Measurements from ENCODE around the gene MUC22. TPM values are rescaled to one million over a fixed set of nuclear protein-coding genes. Genes with fewer than 3 reads are reported as not detected.

The MUC22 gene
- total and polyA plus RNA-seq, 2 of the 4 experiments (the other 2 are of a cell fraction) = 0.02 TPM; not detected in 1

DNA sequence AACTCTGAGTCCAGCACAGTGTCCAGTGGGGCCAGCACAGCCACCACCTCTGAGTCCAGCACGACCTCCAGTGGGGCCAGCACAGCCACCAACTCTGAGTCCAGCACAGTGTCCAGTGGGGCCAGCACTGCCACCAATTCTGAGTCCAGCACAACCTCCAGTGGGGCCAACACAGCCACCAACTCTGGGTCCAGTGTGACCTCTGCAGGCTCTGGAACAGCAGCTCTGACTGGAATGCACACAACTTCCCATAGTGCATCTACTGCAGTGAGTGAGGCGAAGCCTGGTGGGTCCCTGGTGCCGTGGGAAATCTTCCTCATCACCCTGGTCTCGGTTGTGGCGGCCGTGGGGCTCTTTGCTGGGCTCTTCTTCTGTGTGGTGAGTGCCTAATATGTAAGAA is 23.0 kb upstream of the MUC22 start:
- dilution Hi-C loops (cut with HindIII; ENCODE audit: low sequenced_read_pairs, unreplicated experiment) (no loop called here), intact Hi-C loops (cut with micrococcal nuclease) (no loop called here), in situ Hi-C loops (cut with MboI; ENCODE audit: low sequenced_read_pairs) (no loop called here)
- ChIA-PET CTCF (no interaction called here), POLR2A (ENCODE audit: unreplicated experiment) (no interaction called here)
- Histone ChIP-seq H3K4me2 (ENCODE audit: low read depth, low read length) (no peak overlapping the region), H3K9me1 (ENCODE audit: insufficient read depth, low read length) (no peaks in the 10 kb centered on the region), H2AK9ac (replicated peaks; ENCODE audit: low read depth, low read length, poor library complexity) (no peak overlapping the region), H3K23ac (ENCODE audit: low read depth, low read length) (no peak overlapping the region), H3K4ac (ENCODE audit: low read depth, low read length) (no peak overlapping the region), H2BK5ac (ENCODE audit: low read depth, low read length, poor library complexity, severe bottlenecking) (no peak overlapping the region), H2BK15ac (ENCODE audit: low read depth, low read length) (no peak overlapping the region), H4K5ac (ENCODE audit: low read depth, low read length) (no peak overlapping the region), H3K14ac (replicated peaks; ENCODE audit: low read depth, low read length) (no peak overlapping the region), H3K4me3 (ENCODE audit: insufficient read depth, low read depth, low read length) (no peak overlapping the region), H4K91ac (ENCODE audit: insufficient read depth, low read depth, low read length) (no peak overlapping the region), H3K79me1 (ENCODE audit: low read depth in 1 of 2, low read length in 2 of 2) (no peaks in the 10 kb centered on the region), H2BK20ac (ENCODE audit: low read depth, low read length) (no peak overlapping the region), H3K36me3 (ENCODE audit: control insufficient read depth, insufficient read depth, low read length) (no peaks in the 10 kb centered on the region), H3K9ac (ENCODE audit: low read depth, low read length) (no peak overlapping the region), H2AFZ (replicated peaks; ENCODE audit: low read length, poor library complexity) (no peak overlapping the region), H4K8ac (ENCODE audit: low read depth in 2 of 2, low read length in 2 of 2) (no peak overlapping the region), H2BK120ac (ENCODE audit: low read depth, low read length) (no peak overlapping the region), H3K4me1 (ENCODE audit: control insufficient read depth, insufficient read depth, low read length) (peaks cover 4% of the 10 kb centered on the region; the same call in 1 of the 2 replicates), H3K18ac (ENCODE audit: low read depth, low read length) (no peak overlapping the region), H3K27ac (ENCODE audit: insufficient read depth, low read length) (no peak overlapping the region), H3K56ac (ENCODE audit: extremely low read depth, insufficient read depth, low read length) (no peak overlapping the region), H4K20me1 (ENCODE audit: insufficient read depth, low read length) (no peaks in the 10 kb centered on the region; the same call in 1 of the 2 replicates), H3K27me3 (ENCODE audit: control insufficient read depth, insufficient read depth, low read length) (peaks cover 23% of the 10 kb centered on the region), H3K9me3 (ENCODE audit: control insufficient read depth, insufficient read depth, low read length) (no peaks in the 10 kb centered on the region), H2AK5ac (ENCODE audit: low read depth, low read length) (no peak overlapping the region)
- DNase-seq (no peak), ATAC-seq (ENCODE audit: low read depth) (no peak)
- WGBS, 2 experiments (ENCODE audit: extremely low coverage in 2 of 2, insufficient read length in 1 of 2) = 81% methylated on average over 3 of the region's 6 CpGs; no CpG with 5 or more reads in 1 of the 2 experiments
- no TSS peak for BruUV-seq (replicated peaks)
- no peak for TF ChIP-seq MAZ (IDR thresholded peaks at IDR 0.05; ENCODE audit: borderline replicate concordance, low read depth, low read length)
- TF ChIP-seq RAD21 (IDR thresholded peaks at IDR 0.05; ENCODE audit: low read length) = no peak
- no peak for TF ChIP-seq RCOR1 (IDR thresholded peaks at IDR 0.05; ENCODE audit: insufficient replicate concordance, low read length)
- TF ChIP-seq, protein P1, sequence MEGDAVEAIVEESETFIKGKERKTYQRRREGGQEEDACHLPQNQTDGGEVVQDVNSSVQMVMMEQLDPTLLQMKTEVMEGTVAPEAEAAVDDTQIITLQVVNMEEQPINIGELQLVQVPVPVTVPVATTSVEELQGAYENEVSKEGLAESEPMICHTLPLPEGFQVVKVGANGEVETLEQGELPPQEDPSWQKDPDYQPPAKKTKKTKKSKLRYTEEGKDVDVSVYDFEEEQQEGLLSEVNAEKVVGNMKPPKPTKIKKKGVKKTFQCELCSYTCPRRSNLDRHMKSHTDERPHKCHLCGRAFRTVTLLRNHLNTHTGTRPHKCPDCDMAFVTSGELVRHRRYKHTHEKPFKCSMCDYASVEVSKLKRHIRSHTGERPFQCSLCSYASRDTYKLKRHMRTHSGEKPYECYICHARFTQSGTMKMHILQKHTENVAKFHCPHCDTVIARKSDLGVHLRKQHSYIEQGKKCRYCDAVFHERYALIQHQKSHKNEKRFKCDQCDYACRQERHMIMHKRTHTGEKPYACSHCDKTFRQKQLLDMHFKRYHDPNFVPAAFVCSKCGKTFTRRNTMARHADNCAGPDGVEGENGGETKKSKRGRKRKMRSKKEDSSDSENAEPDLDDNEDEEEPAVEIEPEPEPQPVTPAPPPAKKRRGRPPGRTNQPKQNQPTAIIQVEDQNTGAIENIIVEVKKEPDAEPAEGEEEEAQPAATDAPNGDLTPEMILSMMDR (conservative IDR thresholded peaks at IDR 0.05; ENCODE audit: low read depth, low read length) = no peak
- TF ChIP-seq ELK1 (IDR thresholded peaks at IDR 0.05; ENCODE audit: borderline replicate concordance, low read depth, low read length) = no peak
- no peak for TF ChIP-seq BHLHE40 (IDR thresholded peaks at IDR 0.05; ENCODE audit: low read depth, low read length)
- no peak for TF ChIP-seq CHD1 (IDR thresholded peaks at IDR 0.05; ENCODE audit: low read depth, low read length)
- TF ChIP-seq NFE2L2 (IDR thresholded peaks at IDR 0.05; ENCODE audit: low read depth, low read length) = no peak
- TF ChIP-seq CEBPB (IDR thresholded peaks at IDR 0.05; ENCODE audit: low read depth, low read length) = no peak
- no peak for TF ChIP-seq SMC3 (IDR thresholded peaks at IDR 0.05; ENCODE audit: low read depth, low read length)
- no peak for TF ChIP-seq RFX5 (IDR thresholded peaks at IDR 0.05; ENCODE audit: low read depth, low read length)
- no peak for TF ChIP-seq FOS (IDR thresholded peaks at IDR 0.05; ENCODE audit: low read depth, low read length)

All from IMR-90 (cell line).